ENCODE results near the gene TBC1D22A.
"Not testable (repeated sequence)": the region's sequence is repeated elsewhere in the genome, so short reads cannot be mapped to it uniquely, and the experiment has no call there.

TBC1D22A gene

DNA sequence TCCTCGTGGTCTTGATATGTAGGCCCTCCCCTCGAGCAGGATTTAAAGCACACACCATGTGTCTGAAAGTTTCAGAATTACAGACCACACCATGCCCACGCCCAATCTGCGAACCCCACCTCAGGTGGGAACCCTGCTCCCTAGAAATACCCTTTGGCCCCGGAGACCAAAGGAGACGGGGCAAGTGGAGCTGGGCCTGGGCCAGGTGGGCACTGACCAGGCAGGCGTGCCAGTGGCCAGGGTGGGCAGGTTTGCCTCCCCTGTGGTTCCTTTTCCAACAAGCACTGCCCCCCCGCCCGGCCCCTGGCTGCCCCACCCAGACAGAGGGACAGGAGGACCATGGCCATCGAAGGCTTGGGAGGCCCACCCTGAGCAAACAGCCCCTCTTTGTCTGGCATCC lies 400.4 kb downstream of the TBC1D22A start:
- no peak for DNase-seq (ENCODE audit: low read depth in 2 of 2, low spot score in 1 of 2)

DNA sequence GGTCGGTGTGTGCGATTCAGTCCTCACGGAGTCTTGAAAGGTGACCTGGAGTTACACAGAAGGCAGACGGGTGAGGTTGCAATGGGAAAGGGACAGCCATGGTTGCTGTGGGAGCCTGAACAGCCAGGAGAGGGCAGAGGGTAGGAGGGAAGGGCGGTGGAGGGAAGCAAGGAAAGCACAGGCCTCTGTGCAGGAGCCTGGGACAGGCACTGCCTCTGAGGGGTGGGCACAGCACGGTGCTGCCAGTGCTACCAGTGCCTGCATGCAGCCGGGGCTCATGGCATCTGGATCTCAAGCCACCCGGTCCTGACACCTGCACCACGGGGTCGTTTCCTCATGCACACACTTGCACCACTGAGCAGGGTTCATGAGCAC lies 401.0 kb downstream of the TBC1D22A start:
- no peak for DNase-seq (ENCODE audit: low read depth in 2 of 2, low spot score in 1 of 2)

DNA sequence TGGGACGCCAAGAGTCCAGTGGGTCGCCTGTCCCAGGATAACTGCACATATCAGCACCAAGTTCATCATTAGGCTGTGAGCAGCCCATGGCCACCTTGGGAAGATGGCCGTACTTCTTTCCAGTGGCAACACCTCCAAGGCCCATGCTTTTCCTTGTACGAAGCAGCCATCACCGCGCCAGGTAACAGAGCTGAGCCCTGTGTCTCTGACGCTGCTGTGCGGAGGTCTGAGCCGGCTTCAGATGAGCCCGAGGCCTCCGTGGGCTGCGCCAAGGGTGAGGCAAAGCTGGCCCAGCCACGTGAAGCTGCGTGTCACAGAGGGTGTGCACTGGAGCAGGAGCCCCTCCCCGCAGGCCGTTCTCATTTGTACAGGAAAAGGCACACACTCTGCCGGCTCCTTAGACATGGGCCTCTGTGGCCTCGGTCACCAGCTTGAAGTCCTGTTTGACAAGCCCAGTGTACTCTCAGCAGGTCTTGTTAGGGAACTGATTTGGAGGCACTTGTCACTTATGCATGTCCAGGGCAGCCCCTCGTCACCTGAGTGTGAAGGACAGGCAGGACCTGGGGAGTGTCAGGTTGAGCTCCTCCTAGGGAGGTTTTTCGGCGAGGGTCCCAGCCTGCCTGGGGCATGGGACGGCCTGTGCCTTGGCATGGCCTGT lies 401.5 kb downstream of the TBC1D22A start:
- DNase-seq (ENCODE audit: low read depth in 2 of 2, low spot score in 1 of 2): no peak

DNA sequence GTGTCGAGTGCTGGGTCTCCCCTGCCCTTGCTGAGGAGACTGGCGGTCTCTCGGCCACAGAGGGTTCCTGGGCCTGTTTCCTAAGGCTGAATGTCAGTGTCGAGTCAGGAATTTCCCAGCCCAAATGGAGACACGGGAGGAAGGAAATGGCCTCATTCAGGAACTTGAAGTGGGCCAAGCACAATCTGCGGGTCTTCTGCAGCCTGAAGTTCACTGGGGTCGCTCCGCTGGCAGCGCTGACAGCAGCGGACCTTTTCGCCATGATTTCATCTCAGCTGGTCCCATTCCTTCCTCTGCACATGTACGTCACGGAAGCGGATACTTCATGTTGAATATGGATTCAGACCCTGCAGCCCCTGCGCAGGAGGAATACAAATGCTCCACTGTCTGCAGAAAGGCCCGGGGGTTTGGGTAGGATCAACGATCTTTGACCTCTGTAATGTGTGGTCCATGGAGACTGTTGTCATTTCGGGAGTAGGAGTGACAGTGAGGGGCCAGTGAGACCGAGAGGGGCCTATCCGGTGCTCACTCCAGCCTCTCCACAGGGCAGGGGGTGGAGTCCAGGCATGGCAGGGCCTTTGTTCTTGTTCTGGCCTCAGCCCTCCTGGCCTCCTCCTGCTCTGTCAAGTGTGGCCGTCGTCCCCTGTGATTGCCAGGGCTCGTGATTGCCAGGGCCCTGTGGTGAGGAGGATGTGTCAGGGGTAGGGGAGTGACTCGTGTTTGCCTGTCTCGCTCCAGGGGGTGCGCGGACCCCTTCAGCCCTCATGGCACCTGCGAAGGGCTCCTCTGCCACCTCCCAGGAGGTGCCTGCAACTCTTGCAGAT lies 402.3 kb downstream of the TBC1D22A start:
- DNase-seq (ENCODE audit: low read depth in 2 of 2, low spot score in 1 of 2): no peak

DNA sequence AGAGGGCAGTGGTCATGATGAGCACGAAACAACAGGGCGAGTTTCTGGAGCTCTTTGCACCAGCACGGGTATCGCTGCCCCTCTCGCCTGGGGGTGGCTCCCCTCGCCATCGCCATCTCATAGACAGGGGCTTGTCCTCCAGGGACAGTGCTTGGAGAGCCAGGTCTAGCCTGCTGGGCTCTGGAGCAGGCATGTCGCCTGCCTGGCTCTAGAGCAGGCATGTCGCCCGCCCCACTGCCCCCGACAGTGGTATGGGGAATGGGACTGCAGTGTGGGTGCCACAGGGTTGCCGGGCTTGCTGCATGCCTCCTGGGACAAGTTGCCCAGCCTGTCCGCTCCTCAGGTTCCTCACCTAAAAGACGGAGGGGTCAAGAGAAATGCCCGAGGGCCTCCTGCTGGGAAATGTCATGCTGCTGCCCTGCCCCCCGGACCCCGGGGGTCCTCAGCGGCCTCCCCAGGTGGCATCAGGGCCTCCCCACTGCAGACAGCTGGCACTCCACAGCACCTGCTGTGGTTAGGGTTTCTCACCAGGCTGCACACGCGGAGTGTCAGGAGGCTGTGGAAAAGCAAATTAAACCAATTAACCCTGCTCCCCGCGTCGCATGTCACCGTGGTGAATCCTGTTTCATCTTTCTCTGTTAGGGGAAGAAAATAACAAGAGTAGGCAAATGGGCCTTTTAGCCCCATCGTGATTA lies 403.0 kb downstream of the TBC1D22A start:
- DNase-seq (ENCODE audit: low read depth in 2 of 2, low spot score in 1 of 2): no peak

DNA sequence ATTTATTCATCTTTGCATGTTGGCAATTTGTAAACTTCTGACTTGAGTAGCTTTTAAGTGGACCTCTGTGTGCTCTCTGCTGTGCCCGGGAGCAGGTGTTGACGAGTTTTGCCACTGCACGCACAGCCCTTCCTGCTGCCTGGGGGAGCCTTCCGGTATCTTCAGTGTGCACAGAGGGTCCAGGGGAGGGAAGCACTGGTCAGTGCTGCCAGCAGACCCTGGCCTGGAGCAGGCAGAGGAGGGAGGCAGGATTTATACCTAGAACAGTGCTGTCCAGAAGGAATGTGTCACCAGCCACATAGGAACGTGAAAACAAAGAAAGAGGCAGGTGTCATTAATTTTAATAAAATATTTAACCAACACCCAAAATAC lies 403.6 kb downstream of the TBC1D22A start:
- no peak for DNase-seq (ENCODE audit: low read depth in 2 of 2, low spot score in 1 of 2)

DNA sequence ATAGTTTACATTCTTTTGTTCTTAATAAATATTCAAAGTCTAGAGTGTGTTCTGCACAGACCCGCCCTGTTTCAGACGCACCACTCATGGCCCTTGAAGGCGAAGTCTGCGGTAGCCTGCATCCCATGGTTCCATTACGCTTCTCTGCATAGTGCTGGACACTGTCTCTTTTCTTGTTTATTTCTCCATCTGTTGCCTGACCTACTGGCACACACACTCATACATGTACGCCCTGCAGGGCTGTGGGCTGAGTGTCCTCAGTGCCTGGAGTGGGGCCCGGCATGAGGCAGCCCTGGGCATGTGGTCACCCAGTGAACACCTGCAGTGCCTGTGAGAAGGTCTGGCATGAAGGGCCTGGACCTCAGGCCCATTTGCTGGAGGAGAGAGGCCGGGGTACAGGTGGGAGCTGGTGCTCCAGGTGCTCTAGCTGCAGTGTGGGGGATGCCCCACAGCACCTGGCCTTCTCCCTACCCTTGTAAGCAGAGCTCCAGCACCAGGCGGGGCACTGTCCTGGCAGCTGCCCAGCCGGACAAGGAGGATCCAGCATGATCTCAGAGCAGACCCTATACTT lies 404.1 kb downstream of the TBC1D22A start:
- DNase-seq (ENCODE audit: low read depth in 2 of 2, low spot score in 1 of 2): no peak

DNA sequence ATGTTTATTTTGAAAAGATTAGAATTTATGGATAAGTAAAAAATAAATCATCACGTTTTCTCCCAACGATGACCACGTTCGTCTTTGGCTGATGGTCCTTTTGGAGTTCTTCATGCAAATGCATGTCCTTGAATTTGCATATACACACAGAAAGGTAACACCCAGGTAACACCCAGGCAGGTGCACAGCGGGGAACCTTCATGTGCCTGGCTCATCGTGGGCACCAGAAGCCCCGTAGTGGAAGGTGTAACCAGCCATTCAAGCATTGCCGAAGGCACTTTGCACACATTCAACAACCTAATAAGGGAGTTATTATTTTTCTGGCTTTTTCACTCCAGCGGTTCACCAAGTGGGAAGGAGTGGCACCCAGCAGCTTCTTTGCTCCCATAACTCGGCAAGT lies 404.6 kb downstream of the TBC1D22A start:
- DNase-seq (ENCODE audit: low read depth in 2 of 2, low spot score in 1 of 2): no peak

DNA sequence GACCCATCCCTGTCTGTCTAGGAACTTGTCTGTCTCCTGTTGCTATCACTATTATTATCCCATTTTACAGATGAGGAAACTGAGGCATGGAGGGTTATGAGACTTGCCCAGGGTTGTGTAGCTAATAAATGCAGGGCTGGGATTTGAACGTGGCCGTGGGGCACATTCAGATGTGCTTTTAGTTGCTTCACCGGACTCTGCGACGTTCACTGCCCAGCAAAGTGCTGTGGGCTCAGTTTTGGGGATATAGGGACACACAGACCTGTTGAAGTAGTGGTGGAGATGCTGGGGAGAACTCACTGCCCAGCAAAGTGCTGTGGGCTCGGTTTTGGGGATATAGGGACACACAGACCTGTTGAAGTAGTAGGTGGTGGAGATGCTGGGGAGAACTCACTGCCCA lies 405.5 kb downstream of the TBC1D22A start:
- not testable (repeated sequence) for DNase-seq (ENCODE audit: low read depth in 2 of 2, low spot score in 1 of 2)

DNA sequence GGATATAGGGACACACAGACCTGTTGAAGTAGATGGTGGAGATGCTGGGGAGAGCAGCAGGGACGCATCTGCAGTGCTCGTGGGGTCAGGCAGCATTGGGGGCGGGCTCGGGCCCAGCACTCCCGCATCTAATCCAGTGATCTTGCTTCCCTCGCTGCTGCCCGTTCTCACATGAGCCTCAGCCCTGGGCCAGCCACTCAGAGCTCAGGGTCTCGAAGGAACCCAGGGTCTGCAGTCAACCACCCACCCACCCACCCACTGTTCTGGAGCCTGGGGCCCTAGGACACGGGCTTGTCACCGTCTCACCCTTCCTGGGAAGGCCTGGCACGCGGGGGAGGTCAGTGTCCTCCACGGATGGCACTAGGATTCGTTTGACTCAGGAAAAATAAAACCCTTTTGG lies 406.0 kb downstream of the TBC1D22A start:
- no peak for DNase-seq (ENCODE audit: low read depth in 2 of 2, low spot score in 1 of 2)

DNA sequence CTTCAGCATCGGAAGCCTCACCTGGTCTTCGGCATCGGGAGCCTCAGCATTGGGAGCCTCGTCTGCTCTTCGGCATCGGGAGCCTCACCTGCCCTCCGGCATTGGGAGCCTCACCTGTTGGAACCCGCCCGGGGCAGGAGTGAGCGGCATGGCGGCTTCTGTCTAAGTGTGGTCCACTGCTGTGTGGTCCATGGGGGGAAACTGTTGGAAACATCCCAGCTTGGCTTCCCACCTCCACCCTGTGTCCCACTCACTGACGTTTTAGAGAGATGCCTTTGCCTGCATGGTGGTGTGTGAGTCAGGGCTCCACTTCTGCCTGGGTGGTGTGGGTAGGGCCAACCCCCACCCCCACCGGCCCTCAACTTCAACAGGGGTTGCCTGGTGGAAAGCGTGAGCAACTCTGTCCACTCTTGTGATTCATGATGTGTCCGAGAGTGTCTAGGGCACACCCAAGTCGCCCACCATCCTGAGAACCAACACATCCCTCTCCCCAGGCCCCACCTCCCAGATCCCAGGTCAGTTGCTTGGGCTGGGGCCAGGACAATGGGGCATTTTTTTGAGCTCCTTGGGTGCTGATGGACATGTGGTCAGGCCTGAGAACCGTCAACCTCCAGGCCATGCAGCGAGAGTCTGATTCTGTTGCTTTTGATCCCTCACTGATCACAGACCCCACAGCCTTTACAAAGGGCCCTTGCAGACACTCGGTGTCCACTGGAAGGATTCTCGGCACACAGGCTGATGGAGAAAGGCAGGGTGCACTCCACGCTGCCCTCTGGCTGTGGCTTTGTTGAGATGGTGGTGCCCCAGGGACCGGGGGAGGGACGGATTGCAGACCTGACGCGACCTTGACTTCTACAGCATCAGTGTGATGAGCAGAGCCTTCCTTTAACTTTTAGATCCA lies 406.7 kb downstream of the TBC1D22A start:
- DNase-seq (ENCODE audit: low read depth in 2 of 2, low spot score in 1 of 2): no peak

DNA sequence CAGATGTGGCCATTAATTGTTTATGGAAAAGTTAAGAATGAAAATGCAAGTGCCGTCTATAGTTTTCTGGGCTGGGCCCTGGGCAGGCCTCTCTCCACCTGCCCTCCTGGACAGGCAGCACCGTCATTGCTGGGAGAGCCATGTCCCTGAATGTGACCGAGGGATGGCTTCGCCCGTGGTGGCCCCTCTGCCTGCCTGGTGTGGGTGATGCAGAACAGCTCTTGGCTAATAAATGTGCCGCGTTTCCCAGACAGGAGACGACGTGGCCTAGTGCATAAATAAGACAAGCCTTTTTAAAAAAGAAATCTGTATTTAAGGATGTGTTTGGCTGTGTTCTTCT lies 407.3 kb downstream of the TBC1D22A start:
- no peak for DNase-seq (ENCODE audit: low read depth in 2 of 2, low spot score in 1 of 2)

DNA sequence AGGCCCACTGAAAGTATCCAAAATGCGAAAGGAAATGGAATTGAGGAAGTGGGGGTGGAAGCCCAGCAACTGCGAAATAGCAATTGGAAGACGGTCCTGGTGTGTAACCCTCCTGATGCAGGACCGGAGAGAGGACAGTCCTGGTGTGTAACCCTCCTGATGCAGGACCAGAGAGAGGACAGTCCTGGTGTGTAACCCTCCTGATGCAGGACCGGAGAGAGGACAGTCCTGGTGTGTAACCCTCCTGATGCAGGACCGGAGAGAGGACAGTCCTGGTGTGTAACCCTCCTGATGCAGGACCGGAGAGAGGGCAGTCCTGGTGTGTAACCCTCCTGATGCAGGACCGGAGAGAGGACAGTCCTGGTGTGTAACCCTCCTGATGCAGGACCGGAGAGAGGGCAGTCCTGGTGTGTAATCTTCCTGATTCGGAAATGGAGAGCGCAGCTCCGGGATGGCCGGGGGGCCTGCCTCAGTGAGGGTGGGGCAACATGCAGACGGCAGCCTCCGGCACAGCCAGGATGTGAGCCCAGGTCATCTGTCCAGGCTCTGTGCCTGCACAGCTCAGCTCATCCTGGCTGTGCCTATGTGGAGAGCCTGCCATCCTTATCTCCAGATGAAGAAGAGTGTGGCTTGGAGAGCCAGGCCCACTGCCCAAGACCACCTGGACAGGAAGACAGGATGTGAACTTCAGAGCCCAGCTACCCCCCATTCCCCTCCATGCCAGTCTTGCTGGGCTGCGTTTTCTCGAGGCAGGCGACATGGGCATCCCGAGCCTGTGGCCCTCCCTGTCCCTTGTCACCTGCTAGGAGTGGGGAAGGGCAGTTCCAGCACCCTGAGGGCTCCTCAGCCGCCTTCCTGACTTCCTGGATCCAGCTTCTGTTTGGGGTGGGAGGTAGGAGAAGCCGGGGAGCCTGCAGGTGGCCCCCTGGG lies 408.3 kb downstream of the TBC1D22A start:
- DNase-seq (ENCODE audit: low read depth in 2 of 2, low spot score in 1 of 2): not testable (repeated sequence)

DNA sequence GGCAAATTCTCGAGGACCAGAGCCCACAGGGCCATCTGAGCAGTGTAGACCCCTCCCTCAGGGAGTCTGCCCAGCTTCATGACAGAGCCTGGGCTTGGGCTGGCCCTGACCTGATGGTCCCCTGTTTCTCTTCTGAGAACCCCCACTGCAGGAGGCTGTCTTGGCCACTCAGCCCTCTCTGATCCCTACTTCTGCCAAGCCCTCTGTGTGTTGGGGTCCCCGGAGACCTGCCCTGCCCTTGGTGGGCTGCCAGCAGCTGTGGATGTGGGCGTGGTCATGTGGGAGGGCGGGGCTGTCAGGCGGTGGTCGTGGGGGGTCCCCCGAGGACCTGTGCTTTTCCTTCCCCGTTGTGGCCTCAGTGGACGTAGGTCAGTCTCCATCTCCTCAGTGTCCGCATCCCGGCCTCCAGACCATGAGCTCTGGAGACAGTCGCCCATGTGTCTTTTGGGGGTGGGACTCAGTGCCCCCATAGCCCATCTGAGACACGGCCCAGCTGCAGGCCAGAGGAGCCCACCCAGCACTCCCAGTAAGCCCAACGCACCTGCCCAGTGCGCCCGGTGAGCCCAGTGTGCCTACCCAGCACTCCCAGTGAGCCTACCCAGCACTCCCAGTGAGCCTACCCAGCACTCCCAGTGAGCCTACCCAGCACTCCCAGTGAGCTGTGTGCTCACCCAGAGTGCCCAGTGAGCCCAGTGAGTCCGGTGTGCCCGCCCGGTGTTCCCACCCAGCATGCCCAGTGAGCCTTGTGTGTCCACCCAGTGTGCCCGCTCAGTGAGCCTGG lies 409.2 kb downstream of the TBC1D22A start:
- no peak for DNase-seq (ENCODE audit: low read depth in 2 of 2, low spot score in 1 of 2)

DNA sequence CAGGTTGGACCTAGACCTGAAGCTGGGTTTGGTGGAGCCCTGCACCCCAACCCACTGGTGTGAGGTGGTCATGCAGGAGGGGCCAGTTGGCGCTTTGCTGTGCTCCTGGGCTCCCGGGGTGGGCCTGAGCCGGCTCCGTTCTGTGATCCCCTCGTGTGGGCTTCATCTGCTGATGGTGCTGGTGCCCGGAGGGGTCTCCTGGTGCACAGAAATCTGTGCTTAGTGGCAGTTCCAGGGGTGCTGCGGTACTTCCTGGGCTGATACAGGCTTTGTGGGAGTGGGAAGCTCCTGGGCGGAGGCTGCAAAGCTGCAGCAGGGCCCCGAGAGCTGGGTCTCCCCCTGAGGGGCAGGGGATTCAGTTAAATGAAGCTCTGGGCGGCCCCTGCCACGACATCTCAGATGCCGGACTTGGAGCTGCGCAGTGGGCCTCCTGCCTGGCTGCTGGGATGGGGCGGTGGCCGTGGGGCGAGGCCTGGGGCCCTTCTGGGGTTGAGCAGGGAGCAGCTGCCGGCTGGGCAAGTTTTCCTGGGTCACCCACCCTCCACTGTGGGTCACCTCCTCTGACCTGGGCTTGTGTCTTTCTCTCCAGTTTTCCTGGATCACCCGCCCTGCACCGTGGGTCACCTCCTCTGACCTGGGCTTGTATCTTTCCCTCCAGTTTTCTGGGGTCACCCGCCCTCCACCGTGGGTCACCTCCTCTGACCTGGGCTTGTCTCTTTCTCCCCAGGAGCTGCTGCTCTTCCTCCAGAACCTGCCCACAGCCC lies 410.5 kb downstream of the TBC1D22A start:
- no peak for DNase-seq (ENCODE audit: low read depth in 2 of 2, low spot score in 1 of 2)

DNA sequence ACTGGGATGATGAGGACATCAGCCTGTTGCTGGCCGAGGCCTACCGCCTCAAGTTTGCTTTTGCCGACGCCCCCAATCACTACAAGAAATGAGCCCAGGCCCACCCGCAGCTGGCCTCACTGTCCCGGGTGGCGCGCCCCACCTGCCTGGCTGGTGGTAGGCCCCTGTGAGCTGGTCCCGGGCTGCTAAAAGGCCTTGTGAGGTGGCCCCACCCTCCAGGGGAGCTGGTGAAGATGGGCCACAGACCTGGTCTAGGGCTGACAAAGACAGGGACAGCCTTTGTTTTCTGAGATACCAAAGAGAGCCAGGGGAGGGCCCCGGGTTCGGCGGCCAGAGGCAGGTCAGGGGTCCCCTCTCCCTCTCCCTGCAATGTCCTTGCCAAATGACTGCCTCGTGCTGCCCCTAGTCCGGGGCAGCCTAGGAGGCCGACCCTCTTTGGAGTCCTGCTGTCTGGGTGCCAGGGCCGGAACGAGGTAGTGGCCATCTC lies 411.1 kb downstream of the TBC1D22A start:
- no peak for DNase-seq (ENCODE audit: low read depth in 2 of 2, low spot score in 1 of 2)

DNA sequence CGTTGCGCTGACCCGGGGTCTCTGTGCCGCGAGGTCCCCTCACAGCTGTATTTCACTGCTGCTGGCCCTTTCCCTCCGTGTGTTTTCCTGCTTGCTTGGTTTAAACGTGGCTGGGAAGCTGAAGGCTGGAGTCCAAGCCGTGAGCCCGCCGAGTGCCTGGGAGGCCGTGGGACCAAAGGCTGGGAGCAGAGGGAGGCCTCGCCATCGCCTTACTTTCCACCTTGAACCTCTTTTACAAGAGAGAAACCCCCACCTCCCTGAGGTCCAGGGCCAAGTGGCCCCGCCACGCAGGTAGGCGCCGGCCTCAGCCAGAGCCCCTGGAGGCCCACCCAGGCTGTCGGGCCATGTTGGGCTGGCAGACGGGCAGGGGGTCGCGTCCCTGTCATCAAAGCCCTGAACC lies 411.6 kb downstream of the TBC1D22A start:
- no peak for DNase-seq (ENCODE audit: low read depth in 2 of 2, low spot score in 1 of 2)

DNA sequence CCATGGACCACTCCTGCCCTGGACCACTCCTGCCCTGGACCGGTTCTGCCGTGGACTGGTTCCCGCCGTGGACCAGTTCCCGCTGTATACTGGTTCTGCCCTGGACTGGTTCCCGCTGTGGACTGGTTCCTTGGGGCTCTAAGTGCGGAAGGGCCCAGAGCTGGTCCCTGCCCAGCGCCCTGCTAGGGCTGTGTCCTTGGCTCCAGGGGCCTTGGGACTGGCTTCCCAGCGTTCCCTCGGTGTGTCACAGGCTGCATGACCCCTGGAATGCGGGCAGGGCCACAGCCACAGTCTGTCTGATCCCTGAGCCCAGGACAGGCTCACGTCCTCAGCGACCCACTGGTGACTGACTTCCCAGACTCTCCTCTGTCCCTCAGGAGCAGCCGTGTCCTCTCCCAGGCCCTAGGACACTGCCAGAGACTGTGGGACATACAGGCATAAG lies 412.2 kb downstream of the TBC1D22A start:
- no peak for DNase-seq (ENCODE audit: low read depth in 2 of 2, low spot score in 1 of 2)

Data from stimulated activated CD8-positive, alpha-beta memory T cell treated with anti-CD3 and anti-CD28 coated beads, Interleukin-4, amount 100 ng/mL, for 1 hour (primary cell).